ENCODE results near the gene CNGA2.

Gene CNGA2

DNA sequence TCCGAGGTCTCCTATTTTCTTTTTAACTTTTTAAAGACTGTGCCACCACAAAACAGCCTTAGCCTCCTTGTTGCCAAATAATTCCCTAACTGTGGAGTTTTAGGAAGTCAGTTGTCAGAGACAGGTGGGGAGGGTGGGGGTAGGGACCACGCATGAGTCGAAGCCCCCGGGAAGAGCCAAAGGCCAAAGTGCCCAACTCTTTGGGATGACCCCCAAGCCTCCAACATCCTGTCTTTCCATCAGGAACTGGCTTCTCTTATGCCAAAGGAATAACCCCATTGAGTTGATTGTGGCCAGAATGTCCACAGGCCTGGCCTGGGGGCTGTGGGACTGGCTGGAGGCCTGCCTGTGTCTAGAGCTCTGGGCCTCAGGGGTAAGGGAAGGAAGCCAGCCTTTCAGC, 33.5 kb upstream of the CNGA2 start:
- no peak overlapping the region for H2BK12ac ChIP-seq (ENCODE audit: low read length)
- H2AK5ac ChIP-seq (ENCODE audit: low read depth, low read length), result no peak overlapping the region
- no CpG with 5 or more reads among the region's 4 CpGs for WGBS, 2 donors (ENCODE audit: extremely low coverage in 2 of 2, insufficient read length in 2 of 2, insufficient replicate concordance in 1 of 2)
- peaks cover 0 to 6% of the 10 kb centered on the region in 2 donors for H3K4me1 ChIP-seq (ENCODE audit: control insufficient read depth in 2 of 2, insufficient read depth in 1 of 2, low read depth in 1 of 2, low read length in 2 of 2)
- no peak overlapping the region for H3K4me2 ChIP-seq (ENCODE audit: insufficient read depth, low read length, poor library complexity, severe bottlenecking)
- H2BK5ac ChIP-seq (ENCODE audit: low read length), result no peak overlapping the region
- no peak overlapping the region for H2BK15ac ChIP-seq (ENCODE audit: low read length)
- H3K27me3 ChIP-seq (ENCODE audit: control insufficient read depth in 3 of 3, insufficient read depth in 3 of 3, low read depth in 1 of 3, low read length in 3 of 3), result peaks cover 0 to 33% (median 0%) of the 10 kb centered on the region in 3 experiments
- no peak overlapping the region for H3K9ac ChIP-seq (ENCODE audit: low read depth, low read length, poor library complexity)
- H4K8ac ChIP-seq (ENCODE audit: low read depth, low read length), result no peak overlapping the region
- no peaks in the 10 kb centered on the region for H3K36me3 ChIP-seq (replicated peaks in 1 of 2; ENCODE audit: control insufficient read depth in 2 of 2, insufficient read depth in 2 of 2, low read length in 2 of 2)
- no peak for DNase-seq (ENCODE audit: low spot score)
- no peaks in the 10 kb centered on the region for H3K9me3 ChIP-seq (replicated peaks in 1 of 2; ENCODE audit: control insufficient read depth in 2 of 2, insufficient read depth in 1 of 2, low read depth in 1 of 2, low read length in 2 of 2)
- H2BK120ac ChIP-seq (ENCODE audit: low read depth, low read length), result no peak overlapping the region
- H3K4me3 ChIP-seq (ENCODE audit: low read length in 2 of 2), result no peak overlapping the region
- no peak overlapping the region for H3K4ac ChIP-seq (ENCODE audit: low read length)
- H3K79me1 ChIP-seq (ENCODE audit: low read depth, low read length), result no peaks in the 10 kb centered on the region
- no peak overlapping the region for H3K27ac ChIP-seq (replicated peaks; ENCODE audit: low read length)
- H2AFZ ChIP-seq (ENCODE audit: low read length), result no peak overlapping the region
- H3K23ac ChIP-seq (ENCODE audit: low read depth, low read length, poor library complexity), result no peak overlapping the region
- no peak overlapping the region for H3K18ac ChIP-seq (ENCODE audit: low read length)
- H3K14ac ChIP-seq (ENCODE audit: low read length), result no peak overlapping the region
- H4K91ac ChIP-seq (ENCODE audit: low read depth, low read length, poor library complexity), result no peak overlapping the region

DNA sequence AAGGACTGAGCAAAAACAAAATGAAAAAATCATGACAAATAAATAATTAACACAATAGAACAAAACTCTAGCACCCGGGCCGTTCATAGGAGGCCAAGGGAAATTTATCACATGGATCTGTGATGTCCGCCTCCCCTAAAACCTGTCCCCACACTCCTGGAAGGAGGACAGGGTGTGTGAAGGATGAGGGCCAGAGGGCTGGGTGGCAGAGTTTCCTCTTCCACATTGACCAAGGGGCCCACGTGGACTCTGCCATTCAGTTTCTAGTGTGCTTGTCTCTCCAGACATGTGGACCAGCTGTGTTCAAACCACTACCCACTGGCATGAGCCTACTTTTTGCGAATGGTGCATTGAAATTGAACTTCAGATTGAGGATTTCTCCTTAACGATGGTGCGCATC, 33.0 kb upstream of the CNGA2 start:
- Histone ChIP-seq H3K4me2 (ENCODE audit: insufficient read depth, low read length, poor library complexity, severe bottlenecking) (no peak overlapping the region), H4K91ac (ENCODE audit: low read depth, low read length, poor library complexity) (no peak overlapping the region), H3K9ac (ENCODE audit: low read depth, low read length, poor library complexity) (no peak overlapping the region), H3K4ac (ENCODE audit: low read length) (no peak overlapping the region), H2AK5ac (ENCODE audit: low read depth, low read length) (no peak overlapping the region), H3K79me1 (ENCODE audit: low read depth, low read length) (no peaks in the 10 kb centered on the region), H3K23ac (ENCODE audit: low read depth, low read length, poor library complexity) (no peak overlapping the region), H3K4me3 (ENCODE audit: low read length in 2 of 2) (no peak overlapping the region), H2BK15ac (ENCODE audit: low read length) (no peak overlapping the region), H2BK12ac (ENCODE audit: low read length) (no peak overlapping the region), H2BK120ac (ENCODE audit: low read depth, low read length) (no peak overlapping the region), H3K27me3 (ENCODE audit: control insufficient read depth in 3 of 3, insufficient read depth in 3 of 3, low read depth in 1 of 3, low read length in 3 of 3) (peaks cover 0 to 28% (median 0%) of the 10 kb centered on the region in 3 experiments), H3K36me3 (replicated peaks in 1 of 2; ENCODE audit: control insufficient read depth in 2 of 2, insufficient read depth in 2 of 2, low read length in 2 of 2) (no peaks in the 10 kb centered on the region), H2BK5ac (ENCODE audit: low read length) (no peak overlapping the region), H3K18ac (ENCODE audit: low read length) (no peak overlapping the region), H3K27ac (replicated peaks; ENCODE audit: low read length) (no peak overlapping the region), H3K14ac (ENCODE audit: low read length) (no peak overlapping the region), H2AFZ (ENCODE audit: low read length) (no peak overlapping the region), H4K8ac (ENCODE audit: low read depth, low read length) (no peak overlapping the region), H3K9me3 (replicated peaks in 1 of 2; ENCODE audit: control insufficient read depth in 2 of 2, insufficient read depth in 1 of 2, low read depth in 1 of 2, low read length in 2 of 2) (no peaks in the 10 kb centered on the region), H3K4me1 (ENCODE audit: control insufficient read depth in 2 of 2, insufficient read depth in 1 of 2, low read depth in 1 of 2, low read length in 2 of 2) (peaks cover 0 to 6% of the 10 kb centered on the region in 2 donors)
- WGBS, 2 donors (ENCODE audit: extremely low coverage in 2 of 2, insufficient read length in 2 of 2, insufficient replicate concordance in 1 of 2), result no CpG with 5 or more reads among the region's 7 CpGs
- no peak for DNase-seq (ENCODE audit: low spot score)

DNA sequence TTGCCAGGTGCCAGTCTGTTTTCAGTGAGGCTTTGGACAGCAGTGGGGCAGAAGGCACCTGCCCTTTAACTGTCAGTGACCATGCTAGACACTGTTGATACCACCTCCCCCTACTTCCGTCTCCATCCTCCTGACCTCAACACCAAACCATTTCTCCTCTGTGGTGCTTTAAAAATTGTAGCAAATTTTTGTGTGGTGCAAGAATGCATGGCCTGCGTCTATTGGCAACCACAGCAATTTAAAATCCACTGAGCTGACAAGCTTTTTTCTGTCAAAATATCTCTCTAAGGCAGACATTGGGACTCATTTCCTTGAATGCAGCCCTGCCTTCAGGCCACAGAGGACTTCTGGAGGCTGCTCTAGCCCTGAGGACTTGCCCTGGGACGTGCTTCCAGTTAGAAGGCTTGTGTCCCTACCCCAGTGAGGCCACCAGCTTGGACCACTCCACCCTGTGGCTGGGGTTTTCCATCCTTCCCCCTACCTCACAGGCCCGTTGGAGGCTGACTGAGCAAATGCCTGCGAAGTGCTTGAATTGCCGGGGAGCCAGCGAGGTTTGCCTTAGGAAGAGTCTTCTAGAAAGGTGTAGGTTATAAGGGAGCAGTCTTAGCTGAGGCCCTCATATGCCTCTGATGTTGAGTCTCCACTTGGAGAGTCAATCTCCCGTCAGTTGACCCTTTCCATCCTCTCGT, 32.4 kb upstream of the CNGA2 start:
- no peak overlapping the region for H3K4me2 ChIP-seq (ENCODE audit: insufficient read depth, low read length, poor library complexity, severe bottlenecking)
- no peak overlapping the region for H2AFZ ChIP-seq (ENCODE audit: low read length)
- no peak overlapping the region for H3K18ac ChIP-seq (ENCODE audit: low read length)
- no peak overlapping the region for H3K27ac ChIP-seq (replicated peaks; ENCODE audit: low read length)
- H3K4me1 ChIP-seq (ENCODE audit: control insufficient read depth in 2 of 2, insufficient read depth in 1 of 2, low read depth in 1 of 2, low read length in 2 of 2), result peaks cover 0 to 6% of the 10 kb centered on the region in 2 donors
- H2BK120ac ChIP-seq (ENCODE audit: low read depth, low read length), result no peak overlapping the region
- no CpG with 5 or more reads among the region's 9 CpGs for WGBS, 2 donors (ENCODE audit: extremely low coverage in 2 of 2, insufficient read length in 2 of 2, insufficient replicate concordance in 1 of 2)
- no peak overlapping the region for H2BK12ac ChIP-seq (ENCODE audit: low read length)
- no peaks in the 10 kb centered on the region for H3K79me1 ChIP-seq (ENCODE audit: low read depth, low read length)
- H2BK5ac ChIP-seq (ENCODE audit: low read length), result no peak overlapping the region
- H3K23ac ChIP-seq (ENCODE audit: low read depth, low read length, poor library complexity), result no peak overlapping the region
- no peak overlapping the region for H2BK15ac ChIP-seq (ENCODE audit: low read length)
- no peaks in the 10 kb centered on the region for H3K36me3 ChIP-seq (replicated peaks in 1 of 2; ENCODE audit: control insufficient read depth in 2 of 2, insufficient read depth in 2 of 2, low read length in 2 of 2)
- H4K8ac ChIP-seq (ENCODE audit: low read depth, low read length), result no peak overlapping the region
- no peak for DNase-seq (ENCODE audit: low spot score)
- no peak overlapping the region for H3K14ac ChIP-seq (ENCODE audit: low read length)
- no peak overlapping the region for H4K91ac ChIP-seq (ENCODE audit: low read depth, low read length, poor library complexity)
- H3K4me3 ChIP-seq (ENCODE audit: low read length in 2 of 2), result no peak overlapping the region
- peaks cover 0 to 26% (median 0%) of the 10 kb centered on the region in 3 experiments for H3K27me3 ChIP-seq (ENCODE audit: control insufficient read depth in 3 of 3, insufficient read depth in 3 of 3, low read depth in 1 of 3, low read length in 3 of 3)
- no peaks in the 10 kb centered on the region for H3K9me3 ChIP-seq (replicated peaks in 1 of 2; ENCODE audit: control insufficient read depth in 2 of 2, insufficient read depth in 1 of 2, low read depth in 1 of 2, low read length in 2 of 2)
- no peak overlapping the region for H3K4ac ChIP-seq (ENCODE audit: low read length)
- H2AK5ac ChIP-seq (ENCODE audit: low read depth, low read length), result no peak overlapping the region
- H3K9ac ChIP-seq (ENCODE audit: low read depth, low read length, poor library complexity), result no peak overlapping the region

DNA sequence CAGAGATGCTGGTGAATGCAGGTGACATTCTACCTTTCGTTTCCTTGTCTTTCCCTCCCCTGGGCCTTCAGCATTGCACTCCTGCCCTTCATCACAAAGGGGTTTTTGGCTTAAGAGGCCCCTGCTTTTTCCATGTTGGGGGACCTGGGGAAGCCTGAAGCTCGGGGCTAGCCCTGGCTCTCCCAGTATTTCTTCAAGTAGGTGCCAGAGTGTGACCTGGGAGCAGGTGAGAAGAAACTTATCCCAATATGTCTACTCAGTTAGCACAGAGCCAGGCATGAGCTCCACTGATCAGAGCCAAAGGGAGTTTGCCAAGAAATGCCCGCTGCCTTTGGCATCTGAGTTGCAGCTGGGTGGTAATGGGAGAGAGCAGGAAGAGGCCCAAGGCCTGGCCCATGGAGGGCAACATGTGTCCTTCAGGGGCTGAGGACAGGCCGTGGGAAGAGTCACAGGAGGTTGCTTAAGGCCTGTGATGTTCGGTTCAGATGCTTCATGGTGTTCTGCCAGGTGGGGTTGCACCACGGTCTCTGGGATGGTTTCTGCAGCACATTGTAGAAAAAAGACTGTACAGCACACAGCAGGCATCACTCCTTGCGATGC, 31.7 kb upstream of the CNGA2 start:
- Histone ChIP-seq H2BK5ac (ENCODE audit: low read length) (no peak overlapping the region), H3K9ac (ENCODE audit: low read depth, low read length, poor library complexity) (no peak overlapping the region), H2BK15ac (ENCODE audit: low read length) (no peak overlapping the region), H3K4ac (ENCODE audit: low read length) (no peak overlapping the region), H3K4me3 (ENCODE audit: low read length in 2 of 2) (no peak overlapping the region), H3K18ac (ENCODE audit: low read length) (no peak overlapping the region), H2AFZ (ENCODE audit: low read length) (no peak overlapping the region), H2BK12ac (ENCODE audit: low read length) (no peak overlapping the region), H3K4me1 (ENCODE audit: control insufficient read depth in 2 of 2, insufficient read depth in 1 of 2, low read depth in 1 of 2, low read length in 2 of 2) (peaks cover 0 to 6% of the 10 kb centered on the region in 2 donors), H3K27me3 (ENCODE audit: control insufficient read depth in 3 of 3, insufficient read depth in 3 of 3, low read depth in 1 of 3, low read length in 3 of 3) (peaks cover 0 to 23% (median 0%) of the 10 kb centered on the region in 3 experiments), H3K23ac (ENCODE audit: low read depth, low read length, poor library complexity) (no peak overlapping the region), H3K27ac (replicated peaks; ENCODE audit: low read length) (no peak overlapping the region), H3K14ac (ENCODE audit: low read length) (no peak overlapping the region), H4K8ac (ENCODE audit: low read depth, low read length) (no peak overlapping the region), H3K4me2 (ENCODE audit: insufficient read depth, low read length, poor library complexity, severe bottlenecking) (no peak overlapping the region), H3K36me3 (replicated peaks in 1 of 2; ENCODE audit: control insufficient read depth in 2 of 2, insufficient read depth in 2 of 2, low read length in 2 of 2) (no peaks in the 10 kb centered on the region), H3K9me3 (replicated peaks in 1 of 2; ENCODE audit: control insufficient read depth in 2 of 2, insufficient read depth in 1 of 2, low read depth in 1 of 2, low read length in 2 of 2) (no peaks in the 10 kb centered on the region), H2BK120ac (ENCODE audit: low read depth, low read length) (no peak overlapping the region), H2AK5ac (ENCODE audit: low read depth, low read length) (no peak overlapping the region), H4K91ac (ENCODE audit: low read depth, low read length, poor library complexity) (no peak overlapping the region), H3K79me1 (ENCODE audit: low read depth, low read length) (no peaks in the 10 kb centered on the region)
- no CpG with 5 or more reads among the region's 7 CpGs for WGBS, 2 donors (ENCODE audit: extremely low coverage in 2 of 2, insufficient read length in 2 of 2, insufficient replicate concordance in 1 of 2)
- DNase-seq (ENCODE audit: low spot score), result no peak

All from neuronal stem cell (in vitro differentiated cells).